Thyroid gland (tissue), 4 donors: ENCODE results near the gene FARSA.

Source experiments
- CTCF ChIP-seq, 6 experiments: fragments of 200-600 bp in 3 of 6; fragments of 450-650 bp in 3 of 6; sonication (generic) in 3 of 6; IDR thresholded peaks; one replicate each; pipeline ENCODE4 v1.5.1; 2016 to 2019; ENCODE audit warnings: antibody characterized with exemption in 6 of 6, mild to moderate bottlenecking in 2 of 6, inconsistent platforms in 1 of 6, moderate library complexity in 1 of 6
- POLR2A ChIP-seq, 2 donors: fragments of 450-650 bp; IDR thresholded peaks; one replicate each; pipeline ENCODE4 v1.6.1; 2017; ENCODE audit warnings: antibody characterized with exemption in 2 of 2, mild to moderate bottlenecking in 2 of 2, moderate library complexity in 1 of 2

- TF ChIP-seq POLR2A (IDR thresholded peaks at IDR 0.05), result no peak
- no peak for TF ChIP-seq CTCF (IDR thresholded peaks at IDR 0.05)
Measured at GRCh38 chr19:12974301-12975220, 41.0 kb upstream of the FARSA start.
